ENCODE data around the gene SGSM1. TPM values are rescaled to one million over a fixed set of nuclear protein-coding genes. Genes with fewer than 3 reads are reported as not detected.
"Not testable (repeated sequence)": the region's sequence is repeated elsewhere in the genome, so short reads cannot be mapped to it uniquely, and the experiment has no call there.

The SGSM1 gene
- total RNA-seq, 1 donor from 2014 or later, result 0.13 TPM

- intact Hi-C loops (cut with micrococcal nuclease), result no loop called here
- Mint-ChIP-seq H3K36me3 (ENCODE audit: low read depth) (no peaks in the 10 kb centered on the region), H3K27ac (no peak overlapping the region), H3K27me3 (ENCODE audit: insufficient read depth) (peaks cover 6% of the 10 kb centered on the region), H3K9me3 (peaks cover 14% of the 10 kb centered on the region), H3K4me1 (ENCODE audit: low read depth) (no peaks in the 10 kb centered on the region), H3K4me3 (no peak overlapping the region)
- DNase-seq (ENCODE audit: low spot score), result no peak
These were observed 95.4 kb downstream of the SGSM1 start for GRCh38 chr22:24901448-24901847.

- Mint-ChIP-seq H3K36me3 (ENCODE audit: low read depth) (no peaks in the 10 kb centered on the region), H3K27me3 (ENCODE audit: insufficient read depth) (peaks cover 1% of the 10 kb centered on the region), H3K4me3 (no peak overlapping the region), H3K27ac (no peak overlapping the region), H3K4me1 (ENCODE audit: low read depth) (no peaks in the 10 kb centered on the region), H3K9me3 (peaks cover 14% of the 10 kb centered on the region)
- intact Hi-C loops (cut with micrococcal nuclease), result no loop called here
- DNase-seq (ENCODE audit: low spot score), result no peak
These were observed 99.9 kb downstream of the SGSM1 start for GRCh38 chr22:24905909-24906308.

GRCh38 chr22:24907101-24907500 is 101.1 kb downstream of the SGSM1 start:
- H3K4me3 Mint-ChIP-seq; intact Hi-C loops (cut with micrococcal nuclease); H3K36me3 Mint-ChIP-seq (ENCODE audit: low read depth); DNase-seq (ENCODE audit: low spot score); H3K27me3 Mint-ChIP-seq (ENCODE audit: insufficient read depth); H3K4me1 Mint-ChIP-seq (ENCODE audit: low read depth); H3K27ac Mint-ChIP-seq: not testable (repeated sequence)
- peaks cover 14% of the 10 kb centered on the region for H3K9me3 Mint-ChIP-seq

- H3K27me3 Mint-ChIP-seq (ENCODE audit: insufficient read depth), result no peaks in the 10 kb centered on the region
- H3K4me1 Mint-ChIP-seq (ENCODE audit: low read depth), result no peaks in the 10 kb centered on the region
- DNase-seq (ENCODE audit: low spot score), result no peak
- intact Hi-C loops (cut with micrococcal nuclease), result no loop called here
- no peaks in the 10 kb centered on the region for H3K9me3 Mint-ChIP-seq
- no peaks in the 10 kb centered on the region for H3K36me3 Mint-ChIP-seq (ENCODE audit: low read depth)
- H3K4me3 Mint-ChIP-seq, result no peak overlapping the region
- H3K27ac Mint-ChIP-seq, result no peak overlapping the region
These were observed 114.0 kb downstream of the SGSM1 start for GRCh38 chr22:24920029-24920428.

- Mint-ChIP-seq H3K36me3 (ENCODE audit: low read depth) (no peaks in the 10 kb centered on the region), H3K4me1 (ENCODE audit: low read depth) (no peaks in the 10 kb centered on the region), H3K9me3 (no peaks in the 10 kb centered on the region), H3K4me3 (no peak overlapping the region), H3K27ac (no peak overlapping the region), H3K27me3 (ENCODE audit: insufficient read depth) (peaks cover 16% of the 10 kb centered on the region)
- DNase-seq (ENCODE audit: low spot score), result no peak
- intact Hi-C loops (cut with micrococcal nuclease), result no loop called here
These were observed 119.8 kb downstream of the SGSM1 start for GRCh38 chr22:24925586-24926427.

- H3K4me1 Mint-ChIP-seq (ENCODE audit: low read depth), result no peaks in the 10 kb centered on the region
- no peak overlapping the region for H3K27ac Mint-ChIP-seq
- intact Hi-C loops (cut with micrococcal nuclease), result no loop called here
- peaks cover 21% of the 10 kb centered on the region for H3K27me3 Mint-ChIP-seq (ENCODE audit: insufficient read depth)
- no peaks in the 10 kb centered on the region for H3K36me3 Mint-ChIP-seq (ENCODE audit: low read depth)
- no peaks in the 10 kb centered on the region for H3K9me3 Mint-ChIP-seq
- no peak for DNase-seq (ENCODE audit: low spot score)
- no peak overlapping the region for H3K4me3 Mint-ChIP-seq
These were observed 120.4 kb downstream of the SGSM1 start for GRCh38 chr22:24926428-24926725.

GRCh38 chr22:24926849-24927579 is 121.0 kb downstream of the SGSM1 start:
- Mint-ChIP-seq H3K27ac (no peak overlapping the region), H3K4me1 (ENCODE audit: low read depth) (no peaks in the 10 kb centered on the region), H3K9me3 (no peaks in the 10 kb centered on the region), H3K36me3 (ENCODE audit: low read depth) (no peaks in the 10 kb centered on the region), H3K4me3 (no peak overlapping the region), H3K27me3 (ENCODE audit: insufficient read depth) (peaks cover 28% of the 10 kb centered on the region)
- intact Hi-C loops (cut with micrococcal nuclease), result no loop called here
- no peak for DNase-seq (ENCODE audit: low spot score)

- no peaks in the 10 kb centered on the region for H3K36me3 Mint-ChIP-seq (ENCODE audit: low read depth)
These were observed 122.3 kb downstream of the SGSM1 start for GRCh38 chr22:24928322-24928721.

GRCh38 chr22:24930678-24931077 is 124.7 kb downstream of the SGSM1 start:
- H3K4me3 Mint-ChIP-seq, result no peak overlapping the region
- H3K27me3 Mint-ChIP-seq (ENCODE audit: insufficient read depth), result peaks cover 29% of the 10 kb centered on the region
- intact Hi-C loops (cut with micrococcal nuclease), result no loop called here
- H3K27ac Mint-ChIP-seq, result no peak overlapping the region
- H3K4me1 Mint-ChIP-seq (ENCODE audit: low read depth), result no peaks in the 10 kb centered on the region
- DNase-seq (ENCODE audit: low spot score), result no peak
- H3K9me3 Mint-ChIP-seq, result no peaks in the 10 kb centered on the region
- no peaks in the 10 kb centered on the region for H3K36me3 Mint-ChIP-seq (ENCODE audit: low read depth)

More at GRCh38 chr22:24928322-24928721, 122.3 kb downstream of the SGSM1 start:
- intact Hi-C loops (cut with micrococcal nuclease), result no loop called here
- no peak for DNase-seq (ENCODE audit: low spot score)
- Mint-ChIP-seq H3K4me1 (ENCODE audit: low read depth) (no peaks in the 10 kb centered on the region), H3K4me3 (no peak overlapping the region), H3K27ac (no peak overlapping the region), H3K9me3 (no peaks in the 10 kb centered on the region), H3K27me3 (ENCODE audit: insufficient read depth) (peaks cover 29% of the 10 kb centered on the region)

GRCh38 chr22:24935771-24936483 is 129.9 kb downstream of the SGSM1 start:
- Mint-ChIP-seq H3K9me3 (no peaks in the 10 kb centered on the region), H3K4me3 (no peak overlapping the region), H3K4me1 (ENCODE audit: low read depth) (no peaks in the 10 kb centered on the region), H3K36me3 (ENCODE audit: low read depth) (no peaks in the 10 kb centered on the region), H3K27me3 (ENCODE audit: insufficient read depth) (peaks cover 12% of the 10 kb centered on the region), H3K27ac (no peak overlapping the region)
- DNase-seq (ENCODE audit: low spot score), result no peak
- intact Hi-C loops (cut with micrococcal nuclease), result no loop called here

- no peak overlapping the region for H3K27ac Mint-ChIP-seq
- no peak for DNase-seq (ENCODE audit: low spot score)
- no peak overlapping the region for H3K4me3 Mint-ChIP-seq
These were observed 131.1 kb downstream of the SGSM1 start for GRCh38 chr22:24937114-24937513.

GRCh38 chr22:24938741-24939341 is 132.8 kb downstream of the SGSM1 start:
- H3K4me3 Mint-ChIP-seq, result no peak overlapping the region
- H3K27me3 Mint-ChIP-seq (ENCODE audit: insufficient read depth), result peaks cover 2% of the 10 kb centered on the region
- H3K4me1 Mint-ChIP-seq (ENCODE audit: low read depth), result no peaks in the 10 kb centered on the region
- H3K9me3 Mint-ChIP-seq, result no peaks in the 10 kb centered on the region
- intact Hi-C loops (cut with micrococcal nuclease), result loop anchor here (1.0 kb wide), 3 partner anchors 109 to 233 kb away; no protein-coding TSS in a partner anchor
- DNase-seq (ENCODE audit: low spot score), result peak; percentile 31
- H3K27ac Mint-ChIP-seq, result no peak overlapping the region
- no peaks in the 10 kb centered on the region for H3K36me3 Mint-ChIP-seq (ENCODE audit: low read depth)

More at GRCh38 chr22:24937114-24937513, 131.1 kb downstream of the SGSM1 start:
- Mint-ChIP-seq H3K27me3 (ENCODE audit: insufficient read depth) (peaks cover 2% of the 10 kb centered on the region), H3K4me1 (ENCODE audit: low read depth) (no peaks in the 10 kb centered on the region), H3K9me3 (no peaks in the 10 kb centered on the region), H3K36me3 (ENCODE audit: low read depth) (no peaks in the 10 kb centered on the region)
- intact Hi-C loops (cut with micrococcal nuclease), result no loop called here

All from activated T-helper 1 cell treated with anti-CD3 and anti-CD28 coated beads, Interleukin-12 subunit alpha, Interleukin-12 subunit beta, Interleukin-2, Interleukin-4 antibody, amounts not matched to agents 30 ng/mL and 10 ng/mL and 1 ng/mL, durations not matched to agents 14 hours and 24 hours and 36 hours (primary cell).